ENCODE data around the gene PTGS2. TPM values are rescaled to one million over a fixed set of nuclear protein-coding genes. Genes with fewer than 3 reads are reported as not detected.
A peak's percentile ranks its signal among the peaks of the same experiment; 100 is the strongest.

Gene PTGS2
- total RNA-seq, 1 experiment from 2014 or later: 0.91 TPM

DNA sequence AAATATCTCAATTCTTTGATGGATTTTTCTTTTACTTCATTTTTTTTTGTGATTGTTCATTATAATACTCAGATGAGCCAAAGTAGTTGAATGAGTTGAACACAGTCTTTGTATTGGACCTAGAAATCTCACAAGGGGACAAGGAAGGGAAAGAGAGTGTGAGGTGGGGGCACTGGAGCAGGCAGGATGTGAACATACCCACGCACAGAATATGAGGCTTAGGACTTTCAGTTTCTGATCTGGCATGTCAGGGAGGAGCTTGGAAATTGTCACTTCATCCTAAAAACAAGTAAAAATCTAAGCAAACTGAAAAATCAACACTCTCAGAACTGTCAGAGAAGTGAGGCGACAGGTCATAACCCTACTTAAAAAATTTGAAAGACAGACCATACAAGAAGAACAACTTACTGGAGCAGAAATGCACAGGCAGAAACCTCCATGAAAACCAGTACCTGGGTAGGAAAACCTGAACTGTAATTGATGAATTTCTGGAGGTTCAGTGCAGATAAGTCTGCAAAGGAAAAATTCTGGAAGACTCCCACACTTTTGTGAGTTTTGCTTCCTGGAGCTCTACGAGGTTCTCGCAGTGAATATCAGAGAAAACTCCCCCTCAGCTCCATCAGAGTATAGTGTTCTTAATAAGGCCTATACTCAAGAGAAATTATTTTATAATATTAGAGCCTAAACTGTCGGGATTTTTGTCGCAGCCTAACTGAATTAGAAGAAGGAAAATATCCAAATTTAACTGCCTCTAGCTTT lies 3.6 kb upstream of the PTGS2 start:
- no peak overlapping the region for H3K27ac ChIP-seq (ENCODE audit: low read depth, low read length)
- no TSS peak for BruUV-seq (replicated peaks)
- RAD21 ChIA-PET (ENCODE audit: low non-redundant PET in 1 of 2, low total read pairs in 2 of 2, uncharacterized antibody in 2 of 2, unreplicated experiment in 2 of 2): no interaction called here
- CTCF ChIA-PET: interaction anchor here (1.0 kb wide), 1 partner anchor 309 kb away, joined by 3 read pairs; the partner anchor contains the start of gene TPR
- H4K20me1 ChIP-seq (ENCODE audit: insufficient read depth): no peaks in the 10 kb centered on the region
- H3K27me3 ChIP-seq (ENCODE audit: insufficient read depth, low read length): no peaks in the 10 kb centered on the region
- H3K79me2 ChIP-seq (ENCODE audit: insufficient read depth, low read length): no peaks in the 10 kb centered on the region
- no peaks in the 10 kb centered on the region for H3K9me2 ChIP-seq (ENCODE audit: insufficient read depth)
- POLR2A ChIA-PET: no interaction called here
- no peak overlapping the region for H3K4me3 ChIP-seq (replicated peaks in 1 of 2; ENCODE audit: low read depth in 1 of 2, low read length in 2 of 2)
- TF ChIP-seq RAD21 (IDR thresholded peaks at IDR 0.05; ENCODE audit: low read depth) (no peak), FOSL1 (IDR thresholded peaks at IDR 0.05; ENCODE audit: low read depth) (no peak), ELF1 (IDR thresholded peaks at IDR 0.05; ENCODE audit: borderline replicate concordance, low read depth) (no peak), TCF7L2 (IDR thresholded peaks at IDR 0.05; ENCODE audit: borderline replicate concordance, extremely low read depth, insufficient read depth, insufficient read length) (no peak), EZH2 (IDR thresholded peaks at IDR 0.05) (no peak), CBX3 (IDR thresholded peaks at IDR 0.05; ENCODE audit: low read depth) (no peak)
- intact Hi-C loops (cut with micrococcal nuclease): loop anchor here (2.0 kb wide), 1 partner anchor 201 kb away; no protein-coding TSS in a partner anchor
- H2AFZ ChIP-seq (ENCODE audit: low read depth, low read length, poor library complexity, severe bottlenecking): no peak overlapping the region
- H3K36me3 ChIP-seq (ENCODE audit: control insufficient read depth in 1 of 2, insufficient read depth in 2 of 2, low read length in 2 of 2): no peaks in the 10 kb centered on the region
- peaks cover 0 to 16% of the 10 kb centered on the region in 2 experiments; a peak in 3 of 4 replicates for H3K4me1 ChIP-seq (ENCODE audit: control insufficient read depth in 1 of 2, insufficient read depth in 2 of 2, low read length in 2 of 2)
- DNase-seq (ENCODE audit: low read depth, low spot score) (no peak), ATAC-seq (no peak)
- no peak overlapping the region for H3K9ac ChIP-seq (ENCODE audit: low read length)
- H3K4me2 ChIP-seq (ENCODE audit: low read length): no peak overlapping the region
- no peaks in the 10 kb centered on the region for H3K9me3 ChIP-seq (ENCODE audit: control insufficient read depth in 1 of 2, insufficient read depth in 1 of 2, low read depth in 1 of 2, low read length in 2 of 2)

- Histone ChIP-seq H3K36me3 (ENCODE audit: control insufficient read depth in 1 of 2, insufficient read depth in 2 of 2, low read length in 2 of 2) (no peaks in the 10 kb centered on the region), H3K4me1 (ENCODE audit: control insufficient read depth in 1 of 2, insufficient read depth in 2 of 2, low read length in 2 of 2) (peaks cover 0 to 16% of the 10 kb centered on the region in 2 experiments; a peak in 3 of 4 replicates), H3K79me2 (ENCODE audit: insufficient read depth, low read length) (no peaks in the 10 kb centered on the region), H3K9me3 (ENCODE audit: control insufficient read depth in 1 of 2, insufficient read depth in 1 of 2, low read depth in 1 of 2, low read length in 2 of 2) (no peaks in the 10 kb centered on the region), H3K27me3 (ENCODE audit: insufficient read depth, low read length) (no peaks in the 10 kb centered on the region), H2AFZ (ENCODE audit: low read depth, low read length, poor library complexity, severe bottlenecking) (no peak overlapping the region), H4K20me1 (ENCODE audit: insufficient read depth) (no peaks in the 10 kb centered on the region), H3K9me2 (ENCODE audit: insufficient read depth) (no peaks in the 10 kb centered on the region), H3K4me2 (ENCODE audit: low read length) (no peak overlapping the region), H3K4me3 (replicated peaks in 1 of 2; ENCODE audit: low read depth in 1 of 2, low read length in 2 of 2) (no peak overlapping the region), H3K9ac (ENCODE audit: low read length) (no peak overlapping the region), H3K27ac (ENCODE audit: low read depth, low read length) (no peak overlapping the region)
- ATAC-seq: no peak
- TF ChIP-seq CBX3 (IDR thresholded peaks at IDR 0.05; ENCODE audit: low read depth): no peak
- peak; percentile 61 for TF ChIP-seq RAD21 (IDR thresholded peaks at IDR 0.05; ENCODE audit: low read depth)
- TF ChIP-seq, protein P1, sequence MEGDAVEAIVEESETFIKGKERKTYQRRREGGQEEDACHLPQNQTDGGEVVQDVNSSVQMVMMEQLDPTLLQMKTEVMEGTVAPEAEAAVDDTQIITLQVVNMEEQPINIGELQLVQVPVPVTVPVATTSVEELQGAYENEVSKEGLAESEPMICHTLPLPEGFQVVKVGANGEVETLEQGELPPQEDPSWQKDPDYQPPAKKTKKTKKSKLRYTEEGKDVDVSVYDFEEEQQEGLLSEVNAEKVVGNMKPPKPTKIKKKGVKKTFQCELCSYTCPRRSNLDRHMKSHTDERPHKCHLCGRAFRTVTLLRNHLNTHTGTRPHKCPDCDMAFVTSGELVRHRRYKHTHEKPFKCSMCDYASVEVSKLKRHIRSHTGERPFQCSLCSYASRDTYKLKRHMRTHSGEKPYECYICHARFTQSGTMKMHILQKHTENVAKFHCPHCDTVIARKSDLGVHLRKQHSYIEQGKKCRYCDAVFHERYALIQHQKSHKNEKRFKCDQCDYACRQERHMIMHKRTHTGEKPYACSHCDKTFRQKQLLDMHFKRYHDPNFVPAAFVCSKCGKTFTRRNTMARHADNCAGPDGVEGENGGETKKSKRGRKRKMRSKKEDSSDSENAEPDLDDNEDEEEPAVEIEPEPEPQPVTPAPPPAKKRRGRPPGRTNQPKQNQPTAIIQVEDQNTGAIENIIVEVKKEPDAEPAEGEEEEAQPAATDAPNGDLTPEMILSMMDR (IDR thresholded peaks at IDR 0.05 in 2 of 3, conservative IDR thresholded peaks at IDR 0.05 in 1 of 3; ENCODE audit: borderline replicate concordance in 1 of 3, insufficient read depth in 1 of 3, low read depth in 2 of 3, low read length in 2 of 3): peak in 2 of 3 experiments; percentile 33 to 44; a peak in 3 of 6 replicates
- DNase-seq (ENCODE audit: low read depth, low spot score): no peak
- ChIA-PET CTCF (interaction anchor here (0.6 to 1.2 kb wide), 6 partner anchors 24 to 307 kb away, joined by 3 to 4 read pairs (median 3); partner anchors contain the start of genes ODR4 and TPR), RAD21 (ENCODE audit: low non-redundant PET in 1 of 2, low total read pairs in 2 of 2, uncharacterized antibody in 2 of 2, unreplicated experiment in 2 of 2) (no interaction called here), POLR2A (no interaction called here)
- BruUV-seq (replicated peaks): no TSS peak
- intact Hi-C loops (cut with micrococcal nuclease): loop anchor here (2.0 kb wide), 1 partner anchor 200 kb away; no protein-coding TSS in a partner anchor
Observed at GRCh38 chr1:186682736-186683135, 2.5 kb upstream of the PTGS2 start.

Data from HCT116 (cell line).